ENCODE measurements around the gene KRTAP5-5.
"Not testable (repeated sequence)": the region's sequence is repeated elsewhere in the genome, so short reads cannot be mapped to it uniquely, and the experiment has no call there.

DNA sequence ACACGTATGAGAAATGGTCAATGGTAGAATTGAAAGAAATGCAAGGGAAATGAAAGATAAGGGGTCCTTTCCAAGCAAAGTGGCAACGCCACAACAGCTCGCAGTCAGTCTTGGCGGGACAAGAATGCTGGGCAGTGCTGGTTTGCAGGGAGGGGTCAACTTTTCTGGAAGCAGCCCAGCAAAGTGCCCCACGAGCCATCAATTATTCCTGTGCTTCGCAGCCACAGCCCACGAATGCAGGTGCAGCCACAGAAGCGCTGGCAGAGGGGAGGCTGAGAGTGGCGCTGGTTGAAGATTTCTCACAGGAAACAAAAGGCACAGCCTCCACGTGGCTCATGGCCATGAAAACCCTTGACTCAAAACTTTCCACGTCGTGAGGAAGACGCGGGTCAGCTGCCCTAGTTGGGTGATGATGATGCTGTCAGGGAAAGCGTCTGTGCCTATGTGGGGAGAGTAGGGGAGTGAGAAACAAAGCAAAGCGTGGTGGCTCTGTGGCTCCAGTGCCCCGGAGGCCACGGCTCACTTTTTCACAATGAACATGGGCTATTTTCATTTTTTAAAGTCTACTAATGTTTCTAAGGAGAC, 33.2 kb downstream of the KRTAP5-5 start:
- TF ChIP-seq, protein P1, sequence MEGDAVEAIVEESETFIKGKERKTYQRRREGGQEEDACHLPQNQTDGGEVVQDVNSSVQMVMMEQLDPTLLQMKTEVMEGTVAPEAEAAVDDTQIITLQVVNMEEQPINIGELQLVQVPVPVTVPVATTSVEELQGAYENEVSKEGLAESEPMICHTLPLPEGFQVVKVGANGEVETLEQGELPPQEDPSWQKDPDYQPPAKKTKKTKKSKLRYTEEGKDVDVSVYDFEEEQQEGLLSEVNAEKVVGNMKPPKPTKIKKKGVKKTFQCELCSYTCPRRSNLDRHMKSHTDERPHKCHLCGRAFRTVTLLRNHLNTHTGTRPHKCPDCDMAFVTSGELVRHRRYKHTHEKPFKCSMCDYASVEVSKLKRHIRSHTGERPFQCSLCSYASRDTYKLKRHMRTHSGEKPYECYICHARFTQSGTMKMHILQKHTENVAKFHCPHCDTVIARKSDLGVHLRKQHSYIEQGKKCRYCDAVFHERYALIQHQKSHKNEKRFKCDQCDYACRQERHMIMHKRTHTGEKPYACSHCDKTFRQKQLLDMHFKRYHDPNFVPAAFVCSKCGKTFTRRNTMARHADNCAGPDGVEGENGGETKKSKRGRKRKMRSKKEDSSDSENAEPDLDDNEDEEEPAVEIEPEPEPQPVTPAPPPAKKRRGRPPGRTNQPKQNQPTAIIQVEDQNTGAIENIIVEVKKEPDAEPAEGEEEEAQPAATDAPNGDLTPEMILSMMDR (IDR thresholded peaks at IDR 0.05; ENCODE audit: poor library complexity, severe bottlenecking) = not testable (repeated sequence)
- TF ChIP-seq EZH2 (IDR thresholded peaks at IDR 0.05; ENCODE audit: borderline replicate concordance, insufficient read depth, low read length, poor library complexity, severe bottlenecking); TAF1 (IDR thresholded peaks at IDR 0.05; ENCODE audit: low read depth); EP300 (conservative IDR thresholded peaks at IDR 0.05; ENCODE audit: poor library complexity, severe bottlenecking): not testable (repeated sequence)
